ENCODE results near the gene PSMA2.

DNA sequence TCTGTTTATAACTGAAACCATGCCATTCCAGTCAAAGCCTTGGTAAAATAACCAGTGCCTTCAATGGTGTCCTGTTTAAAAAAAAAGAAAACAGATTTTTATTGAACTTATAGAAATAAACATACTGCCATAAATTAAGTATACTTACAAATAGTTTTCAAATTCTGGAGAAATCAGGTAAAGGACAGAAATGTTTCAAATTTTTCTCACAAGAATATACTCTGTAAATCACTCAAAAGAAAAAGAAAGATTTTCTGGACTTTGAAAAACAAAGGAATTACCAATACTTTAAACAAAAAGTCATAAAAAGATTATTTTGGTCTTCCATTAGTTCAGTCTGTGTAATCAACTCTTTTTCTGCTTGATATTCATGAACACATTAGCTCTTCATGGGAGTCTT lies 24.1 kb upstream of the PSMA2 start:
- TF ChIP-seq CTCF (conservative IDR thresholded peaks at IDR 0.05 in 1 of 2, IDR thresholded peaks at IDR 0.05 in 1 of 2; ENCODE audit: low read depth in 1 of 2, low read length in 2 of 2) = no peak
- TF ChIP-seq EZH2 (IDR thresholded peaks at IDR 0.05; ENCODE audit: low read length, missing control alignments) = no peak

Measured in fibroblast of lung (primary cell).